Measurements from ENCODE around the gene ANGPTL4. TPM values are rescaled to one million over a fixed set of nuclear protein-coding genes. Genes with fewer than 3 reads are reported as not detected.
"Not testable (repeated sequence)": the region's sequence is repeated elsewhere in the genome, so short reads cannot be mapped to it uniquely, and the experiment has no call there.

ANGPTL4 gene
- total RNA-seq, 4 donors from 2014 or later, result 19.7 to 91.8 (median 41.9) TPM

- peaks cover 3 to 20% of the 10 kb centered on the region in 2 donors for H3K4me1 ChIP-seq
- in situ Hi-C loops (cut with MboI; ENCODE audit: low sequenced_read_pairs in 4 of 4), result no loop called here
- peak overlapping the region; percentile 59 to 68 (median 64) for H3K4me3 ChIP-seq
- ATAC-seq (no peak), DNase-seq (no peak)
- TF ChIP-seq, protein P1, sequence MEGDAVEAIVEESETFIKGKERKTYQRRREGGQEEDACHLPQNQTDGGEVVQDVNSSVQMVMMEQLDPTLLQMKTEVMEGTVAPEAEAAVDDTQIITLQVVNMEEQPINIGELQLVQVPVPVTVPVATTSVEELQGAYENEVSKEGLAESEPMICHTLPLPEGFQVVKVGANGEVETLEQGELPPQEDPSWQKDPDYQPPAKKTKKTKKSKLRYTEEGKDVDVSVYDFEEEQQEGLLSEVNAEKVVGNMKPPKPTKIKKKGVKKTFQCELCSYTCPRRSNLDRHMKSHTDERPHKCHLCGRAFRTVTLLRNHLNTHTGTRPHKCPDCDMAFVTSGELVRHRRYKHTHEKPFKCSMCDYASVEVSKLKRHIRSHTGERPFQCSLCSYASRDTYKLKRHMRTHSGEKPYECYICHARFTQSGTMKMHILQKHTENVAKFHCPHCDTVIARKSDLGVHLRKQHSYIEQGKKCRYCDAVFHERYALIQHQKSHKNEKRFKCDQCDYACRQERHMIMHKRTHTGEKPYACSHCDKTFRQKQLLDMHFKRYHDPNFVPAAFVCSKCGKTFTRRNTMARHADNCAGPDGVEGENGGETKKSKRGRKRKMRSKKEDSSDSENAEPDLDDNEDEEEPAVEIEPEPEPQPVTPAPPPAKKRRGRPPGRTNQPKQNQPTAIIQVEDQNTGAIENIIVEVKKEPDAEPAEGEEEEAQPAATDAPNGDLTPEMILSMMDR (IDR thresholded peaks at IDR 0.05 in 4 of 5, conservative IDR thresholded peaks at IDR 0.05 in 1 of 5), result no peak
- no peak for TF ChIP-seq POLR2A (IDR thresholded peaks at IDR 0.05)
- H3K27ac ChIP-seq, result peak overlapping the region in 3 of 4 donors; percentile 44 to 86 (median 55)
- H3K9me3 ChIP-seq, result no peaks in the 10 kb centered on the region
- intact Hi-C loops (cut with DNase I; ENCODE audit: low total_unique reads), result no loop called here
- no peaks in the 10 kb centered on the region for H3K36me3 ChIP-seq
- peaks cover 5 to 18% (median 17%) of the 10 kb centered on the region in 3 donors for H3K27me3 ChIP-seq
These were observed 20.5 kb upstream of the ANGPTL4 start for GRCh38 chr19:8343483-8343844.

DNA sequence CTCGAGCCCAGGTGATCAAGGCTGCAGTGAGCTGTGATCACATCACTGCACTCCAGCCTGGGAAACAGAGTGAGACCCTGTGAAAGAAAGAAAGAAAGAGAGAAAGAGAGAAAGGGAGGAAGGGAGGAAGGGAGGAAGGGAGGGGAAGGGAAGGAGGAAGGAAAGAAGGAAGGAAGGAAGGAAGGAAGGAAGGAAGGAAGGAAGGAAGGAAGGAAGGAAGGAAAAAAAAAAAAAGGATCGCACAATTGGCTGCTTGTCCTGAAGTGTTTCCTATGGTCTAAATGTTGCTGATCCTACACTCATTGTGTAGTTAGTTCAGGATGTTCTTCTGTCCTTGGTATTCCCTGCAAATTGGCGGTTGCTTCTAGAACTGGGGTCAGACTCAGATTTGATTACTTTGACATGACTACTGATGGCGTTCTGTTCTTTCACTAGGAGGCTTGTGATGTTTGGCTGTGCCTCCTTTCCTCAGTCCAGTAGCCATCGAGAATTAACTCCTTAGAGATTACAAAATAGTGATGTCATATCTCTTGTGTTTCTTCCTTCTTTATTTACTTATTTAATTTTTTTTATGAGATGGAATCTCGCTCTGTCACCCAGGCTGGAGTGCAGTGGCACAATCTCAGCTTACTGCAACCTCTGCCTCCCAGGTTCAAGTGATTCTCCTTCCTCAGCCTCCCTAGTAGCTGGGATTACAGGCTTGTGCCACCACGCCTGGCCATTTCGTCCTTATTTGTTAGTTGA lies 14.2 kb upstream of the ANGPTL4 start:
- not testable (repeated sequence) for H3K9me3 ChIP-seq, H3K36me3 ChIP-seq, ATAC-seq, DNase-seq, H3K4me3 ChIP-seq, H3K27me3 ChIP-seq
- in situ Hi-C loops (cut with MboI; ENCODE audit: low sequenced_read_pairs in 4 of 4), result loop anchor here in 3 of 4 donors (5.0 to 10.0 kb wide), 3 partner anchors 48 to 155 kb away; partner anchors contain the start of gene PRAM1 (in 2 of the 3)
- intact Hi-C loops (cut with DNase I; ENCODE audit: low total_unique reads), result loop anchor here (5.0 kb wide), 1 partner anchor 228 kb away; the partner anchor contains the start of gene MYO1F
- Histone ChIP-seq H3K4me1 (peaks cover 5 to 27% of the 10 kb centered on the region in 2 donors), H3K27ac (peak overlapping the region in 1 of 4 donors; percentile 1)

- no peaks in the 10 kb centered on the region for H3K27me3 ChIP-seq
- no peak overlapping the region for H3K27ac ChIP-seq
- ATAC-seq, result no peak
- H3K36me3 ChIP-seq, result no peaks in the 10 kb centered on the region
- TF ChIP-seq, protein P1 (IDR thresholded peaks at IDR 0.05 in 4 of 5, conservative IDR thresholded peaks at IDR 0.05 in 1 of 5), result no peak
- no peak for TF ChIP-seq POLR2A (IDR thresholded peaks at IDR 0.05)
- peaks cover 5 to 32% of the 10 kb centered on the region in 2 donors for H3K4me1 ChIP-seq
- in situ Hi-C loops (cut with MboI; ENCODE audit: low sequenced_read_pairs in 4 of 4) (loop anchor here in 3 of 4 donors (5.0 to 10.0 kb wide), 3 partner anchors 45 to 153 kb away; partner anchors contain the start of gene PRAM1 (in 2 of the 3)), intact Hi-C loops (cut with DNase I; ENCODE audit: low total_unique reads) (loop anchor here (5.0 kb wide), 1 partner anchor 225 kb away; the partner anchor contains the start of gene MYO1F)
- peaks cover 0 to 5% (median 0%) of the 10 kb centered on the region in 3 donors for H3K9me3 ChIP-seq
- H3K4me3 ChIP-seq, result no peak overlapping the region
- no peak for DNase-seq
These were observed 11.7 kb upstream of the ANGPTL4 start for GRCh38 chr19:8352134-8352827.

GRCh38 chr19:8352845-8353244 lies 11.1 kb upstream of the ANGPTL4 start:
- not testable (repeated sequence) for H3K36me3 ChIP-seq, DNase-seq, H3K27ac ChIP-seq, H3K4me3 ChIP-seq, H3K27me3 ChIP-seq, ATAC-seq, H3K9me3 ChIP-seq
- H3K4me1 ChIP-seq, result peaks cover 5 to 27% of the 10 kb centered on the region in 2 donors
- in situ Hi-C loops (cut with MboI; ENCODE audit: low sequenced_read_pairs in 4 of 4) (loop anchor here in 3 of 4 donors (5.0 to 10.0 kb wide), 3 partner anchors 44 to 152 kb away; partner anchors contain the start of gene PRAM1 (in 2 of the 3)), intact Hi-C loops (cut with DNase I; ENCODE audit: low total_unique reads) (loop anchor here (5.0 kb wide), 1 partner anchor 224 kb away; the partner anchor contains the start of gene MYO1F)

DNA sequence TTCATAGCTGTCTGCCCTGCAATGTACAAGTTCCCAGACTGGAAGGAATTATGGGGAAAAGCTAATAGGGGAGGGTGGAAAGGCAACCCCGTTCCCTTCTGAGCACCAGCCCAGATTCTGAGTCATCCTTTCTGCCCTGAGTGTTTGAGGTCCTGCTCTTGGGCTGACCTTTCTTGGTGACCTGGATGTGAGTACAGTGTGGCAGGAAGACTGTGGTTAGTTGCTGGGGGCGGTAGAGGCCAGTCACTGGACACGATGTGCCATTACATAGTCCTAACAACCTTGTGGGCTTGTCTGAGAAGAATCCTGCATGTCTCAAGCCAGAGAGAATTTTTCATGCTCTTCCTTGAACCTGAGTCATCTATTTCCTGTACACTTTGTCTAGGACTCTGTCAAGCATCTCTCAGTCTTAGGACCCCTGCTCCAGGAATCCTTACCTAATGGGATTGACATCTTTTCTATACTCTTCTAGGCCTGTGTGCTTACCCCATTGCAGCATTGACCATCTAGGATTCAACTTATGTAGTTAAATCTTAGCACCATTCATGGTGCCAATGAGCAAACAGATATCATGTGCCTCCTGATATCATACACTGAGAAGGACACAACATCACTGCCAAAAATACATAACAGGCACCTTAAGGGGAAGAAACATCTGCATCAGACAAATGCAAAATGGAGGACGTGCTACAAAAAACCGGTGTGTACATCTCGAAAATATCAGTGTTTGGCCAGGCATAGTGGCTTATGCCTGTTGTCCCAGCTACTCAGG lies 8.1 kb upstream of the ANGPTL4 start:
- Histone ChIP-seq H3K36me3 (no peaks in the 10 kb centered on the region), H3K4me1 (peaks cover 5 to 30% of the 10 kb centered on the region in 2 donors), H3K27me3 (no peaks in the 10 kb centered on the region), H3K9me3 (peaks cover 0 to 5% (median 0%) of the 10 kb centered on the region in 3 donors), H3K4me3 (no peak overlapping the region), H3K27ac (peak overlapping the region in 2 of 4 donors; percentile 39 to 41)
- intact Hi-C loops (cut with DNase I; ENCODE audit: low total_unique reads), result no loop called here
- in situ Hi-C loops (cut with MboI; ENCODE audit: low sequenced_read_pairs in 4 of 4), result loop anchor here in 3 of 4 donors (5.0 to 10.0 kb wide), 3 partner anchors 41 to 149 kb away; partner anchors contain the start of gene PRAM1 (in 2 of the 3)
- ATAC-seq, result peak; percentile 34 to 55
- TF ChIP-seq, protein P1 (IDR thresholded peaks at IDR 0.05 in 4 of 5, conservative IDR thresholded peaks at IDR 0.05 in 1 of 5), result no peak
- TF ChIP-seq POLR2A (IDR thresholded peaks at IDR 0.05), result no peak
- DNase-seq, result peak in 1 of 2 donors; percentile 48
